Measurements from ENCODE around the gene DNALI1.
A peak's percentile ranks its signal among the peaks of the same experiment; 100 is the strongest.
"Not testable (repeated sequence)": the region's sequence is repeated elsewhere in the genome, so short reads cannot be mapped to it uniquely, and the experiment has no call there.

Gene DNALI1

GRCh38 chr1:37561133-37562132 is 4.7 kb downstream of the DNALI1 start:
- Histone ChIP-seq H3K27me3 (ENCODE audit: low read depth) (no peaks in the 10 kb centered on the region), H3K4me3 (no peak overlapping the region), H3K4me1 (no peaks in the 10 kb centered on the region; the same call in 1 of the 2 replicates), H3K36me3 (replicated peaks) (peaks cover 20% of the 10 kb centered on the region), H3K9me3 (no peaks in the 10 kb centered on the region)
- DNase-seq (ENCODE audit: low spot score in 2 of 2), result peak in 1 of 2 experiments; percentile 48
- in situ Hi-C loops (cut with MboI; ENCODE audit: low sequenced_read_pairs), result no loop called here

- Histone ChIP-seq H3K27me3 (ENCODE audit: low read depth) (no peaks in the 10 kb centered on the region), H3K9me3 (no peaks in the 10 kb centered on the region), H3K36me3 (replicated peaks) (peaks cover 36% of the 10 kb centered on the region), H3K4me1 (no peaks in the 10 kb centered on the region), H3K4me3 (no peak overlapping the region)
- DNase-seq (ENCODE audit: low spot score in 2 of 2), result no peak
- in situ Hi-C loops (cut with MboI; ENCODE audit: low sequenced_read_pairs), result no loop called here
These were observed 6.2 kb downstream of the DNALI1 start for GRCh38 chr1:37562984-37563383.

- Histone ChIP-seq H3K9me3 (no peaks in the 10 kb centered on the region), H3K4me3 (no peak overlapping the region), H3K36me3 (replicated peaks) (peaks cover 55% of the 10 kb centered on the region), H3K4me1 (no peaks in the 10 kb centered on the region), H3K27me3 (ENCODE audit: low read depth) (no peaks in the 10 kb centered on the region)
- DNase-seq (ENCODE audit: low spot score in 2 of 2), result no peak
- in situ Hi-C loops (cut with MboI; ENCODE audit: low sequenced_read_pairs), result no loop called here
These were observed 8.2 kb downstream of the DNALI1 start for GRCh38 chr1:37564892-37565291.

GRCh38 chr1:37567023-37567422 is 10.3 kb downstream of the DNALI1 start:
- no peak overlapping the region for H3K4me3 ChIP-seq
- no peaks in the 10 kb centered on the region for H3K9me3 ChIP-seq
- H3K36me3 ChIP-seq (replicated peaks), result peaks cover 72% of the 10 kb centered on the region
- no peak for DNase-seq (ENCODE audit: low spot score in 2 of 2)
- H3K27me3 ChIP-seq (ENCODE audit: low read depth), result no peaks in the 10 kb centered on the region
- in situ Hi-C loops (cut with MboI; ENCODE audit: low sequenced_read_pairs), result no loop called here
- H3K4me1 ChIP-seq, result no peaks in the 10 kb centered on the region

- in situ Hi-C loops (cut with MboI; ENCODE audit: low sequenced_read_pairs), result no loop called here
- Histone ChIP-seq H3K9me3 (no peaks in the 10 kb centered on the region), H3K27me3 (ENCODE audit: low read depth) (no peaks in the 10 kb centered on the region), H3K4me3 (no peak overlapping the region), H3K4me1 (no peaks in the 10 kb centered on the region), H3K36me3 (replicated peaks) (peaks cover 96% of the 10 kb centered on the region)
- no peak for DNase-seq (ENCODE audit: low spot score in 2 of 2)
These were observed 14.0 kb downstream of the DNALI1 start for GRCh38 chr1:37570528-37571334.

- Histone ChIP-seq H3K4me3 (no peak overlapping the region), H3K27me3 (ENCODE audit: low read depth) (no peaks in the 10 kb centered on the region), H3K4me1 (no peaks in the 10 kb centered on the region), H3K9me3 (no peaks in the 10 kb centered on the region), H3K36me3 (replicated peaks) (peaks cover 83% of the 10 kb centered on the region)
- in situ Hi-C loops (cut with MboI; ENCODE audit: low sequenced_read_pairs), result loop anchor here (25.0 kb wide), 1 partner anchor 387 kb away; no protein-coding TSS in a partner anchor
- no peak for DNase-seq (ENCODE audit: low spot score in 2 of 2)
These were observed 18.2 kb downstream of the DNALI1 start for GRCh38 chr1:37574834-37575480.

GRCh38 chr1:37575692-37576091 is 19.0 kb downstream of the DNALI1 start:
- Histone ChIP-seq H3K4me1 (no peaks in the 10 kb centered on the region), H3K36me3 (replicated peaks) (peaks cover 86% of the 10 kb centered on the region), H3K27me3 (ENCODE audit: low read depth) (no peaks in the 10 kb centered on the region), H3K4me3 (no peak overlapping the region), H3K9me3 (no peaks in the 10 kb centered on the region)
- no peak for DNase-seq (ENCODE audit: low spot score in 2 of 2)
- in situ Hi-C loops (cut with MboI; ENCODE audit: low sequenced_read_pairs), result loop anchor here (25.0 kb wide), 1 partner anchor 387 kb away; no protein-coding TSS in a partner anchor

- not testable (repeated sequence) for H3K4me1 ChIP-seq; H3K27me3 ChIP-seq (ENCODE audit: low read depth); DNase-seq (ENCODE audit: low spot score in 2 of 2); H3K4me3 ChIP-seq; H3K9me3 ChIP-seq
- peaks cover 86% of the 10 kb centered on the region for H3K36me3 ChIP-seq (replicated peaks)
- in situ Hi-C loops (cut with MboI; ENCODE audit: low sequenced_read_pairs), result loop anchor here (25.0 kb wide), 1 partner anchor 378 kb away; no protein-coding TSS in a partner anchor
These were observed 27.8 kb downstream of the DNALI1 start for GRCh38 chr1:37584544-37584943.

- no peaks in the 10 kb centered on the region for H3K27me3 ChIP-seq (ENCODE audit: low read depth)
- H3K4me1 ChIP-seq, result no peaks in the 10 kb centered on the region
- in situ Hi-C loops (cut with MboI; ENCODE audit: low sequenced_read_pairs), result loop anchor here (25.0 kb wide), 1 partner anchor 373 kb away; no protein-coding TSS in a partner anchor
- DNase-seq (ENCODE audit: low spot score in 2 of 2), result no peak
- H3K36me3 ChIP-seq (replicated peaks), result peaks cover 85% of the 10 kb centered on the region
- no peaks in the 10 kb centered on the region for H3K9me3 ChIP-seq
- H3K4me3 ChIP-seq, result no peak overlapping the region
These were observed 32.2 kb downstream of the DNALI1 start for GRCh38 chr1:37588939-37589338.

GRCh38 chr1:37593726-37594125 is 37.0 kb downstream of the DNALI1 start:
- Histone ChIP-seq H3K4me3 (no peak overlapping the region), H3K27me3 (ENCODE audit: low read depth) (peaks cover 6% of the 10 kb centered on the region), H3K9me3 (0 out of 2 replicates have a peak, but pooled peaks cover 2% of the 10 kb centered on the region), H3K36me3 (replicated peaks) (peaks cover 47% of the 10 kb centered on the region), H3K4me1 (peaks cover 5% of the 10 kb centered on the region)
- no peak for DNase-seq (ENCODE audit: low spot score in 2 of 2)
- in situ Hi-C loops (cut with MboI; ENCODE audit: low sequenced_read_pairs), result loop anchor here (25.0 kb wide), 1 partner anchor 369 kb away; no protein-coding TSS in a partner anchor

- H3K27me3 ChIP-seq (ENCODE audit: low read depth), result peaks cover 9% of the 10 kb centered on the region
- in situ Hi-C loops (cut with MboI; ENCODE audit: low sequenced_read_pairs), result loop anchor here (5.0 to 25.0 kb wide), 2 partner anchors 87 to 367 kb away; no protein-coding TSS in a partner anchor
- H3K36me3 ChIP-seq (replicated peaks), result peaks cover 31% of the 10 kb centered on the region
- H3K4me3 ChIP-seq, result peak within 1 kb of the TSS; percentile 87
- DNase-seq (ENCODE audit: low spot score in 2 of 2), result peak; percentile 91 to 97
- H3K9me3 ChIP-seq, result 0 out of 2 replicates have a peak, but pooled peaks cover 2% of the 10 kb centered on the region
- H3K4me1 ChIP-seq, result peaks cover 5% of the 10 kb centered on the region
These were observed 38.9 kb downstream of the DNALI1 start, which contains the start of gene GNL2 for GRCh38 chr1:37595440-37596181. TSS of gene GNL2 (minus strand) at chr1:37595937. CDS start at chr1:37595822, 115 bp downstream.

- H3K9me3 ChIP-seq, result 0 out of 2 replicates have a peak, but pooled peaks cover 2% of the 10 kb centered on the region
- H3K27me3 ChIP-seq (ENCODE audit: low read depth), result peaks cover 9% of the 10 kb centered on the region
- no peak for DNase-seq (ENCODE audit: low spot score in 2 of 2)
- H3K4me1 ChIP-seq, result peaks cover 5% of the 10 kb centered on the region
- H3K4me3 ChIP-seq, result peak overlapping the region; percentile 87
- H3K36me3 ChIP-seq (replicated peaks), result peaks cover 25% of the 10 kb centered on the region
- in situ Hi-C loops (cut with MboI; ENCODE audit: low sequenced_read_pairs), result loop anchor here (5.0 to 25.0 kb wide), 2 partner anchors 86 to 366 kb away; no protein-coding TSS in a partner anchor
These were observed 39.5 kb downstream of the DNALI1 start for GRCh38 chr1:37596182-37596667.

Data from HAP-1 (cell line).